Muscle layer of colon (tissue), 2 donors: ENCODE measurements around the gene ADAR.

Source experiments
- H3K27ac ChIP-seq: one replicate; pipeline ENCODE4 v1.7.0; 2013; ENCODE audit warnings: low read depth, mild to moderate bottlenecking, low read length, moderate library complexity
- H3K27me3 ChIP-seq, 2 donors: one replicate each; pipeline ENCODE4 v1.7.0; 2013; ENCODE audit warnings: low read length in 2 of 2, mild to moderate bottlenecking in 2 of 2; ENCODE audit not compliant: insufficient read depth in 2 of 2, control insufficient read depth in 1 of 2
- H3K36me3 ChIP-seq: one replicate; pipeline ENCODE4 v1.7.0; 2013; ENCODE audit warnings: mild to moderate bottlenecking, low read length; ENCODE audit not compliant: insufficient read depth
- H3K4me1 ChIP-seq: one replicate; pipeline ENCODE4 v1.7.0; 2013; ENCODE audit warnings: mild to moderate bottlenecking, low read length; ENCODE audit not compliant: insufficient read depth
- H3K4me3 ChIP-seq, 2 donors: one replicate each; pipeline ENCODE4 v1.7.0; 2013; ENCODE audit warnings: low read length in 2 of 2, low read depth in 1 of 2, mild to moderate bottlenecking in 1 of 2, moderate library complexity in 1 of 2
- H3K9ac ChIP-seq: one replicate; pipeline ENCODE4 v1.7.0; 2013; ENCODE audit warnings: low read length
- H3K9me3 ChIP-seq: one replicate; pipeline ENCODE4 v1.7.0; 2013; ENCODE audit warnings: mild to moderate bottlenecking, low read length
- donor health status: abdominal sarcoma.
- donor health status: Adenocarcinoma of cecum.

ADAR gene

DNA sequence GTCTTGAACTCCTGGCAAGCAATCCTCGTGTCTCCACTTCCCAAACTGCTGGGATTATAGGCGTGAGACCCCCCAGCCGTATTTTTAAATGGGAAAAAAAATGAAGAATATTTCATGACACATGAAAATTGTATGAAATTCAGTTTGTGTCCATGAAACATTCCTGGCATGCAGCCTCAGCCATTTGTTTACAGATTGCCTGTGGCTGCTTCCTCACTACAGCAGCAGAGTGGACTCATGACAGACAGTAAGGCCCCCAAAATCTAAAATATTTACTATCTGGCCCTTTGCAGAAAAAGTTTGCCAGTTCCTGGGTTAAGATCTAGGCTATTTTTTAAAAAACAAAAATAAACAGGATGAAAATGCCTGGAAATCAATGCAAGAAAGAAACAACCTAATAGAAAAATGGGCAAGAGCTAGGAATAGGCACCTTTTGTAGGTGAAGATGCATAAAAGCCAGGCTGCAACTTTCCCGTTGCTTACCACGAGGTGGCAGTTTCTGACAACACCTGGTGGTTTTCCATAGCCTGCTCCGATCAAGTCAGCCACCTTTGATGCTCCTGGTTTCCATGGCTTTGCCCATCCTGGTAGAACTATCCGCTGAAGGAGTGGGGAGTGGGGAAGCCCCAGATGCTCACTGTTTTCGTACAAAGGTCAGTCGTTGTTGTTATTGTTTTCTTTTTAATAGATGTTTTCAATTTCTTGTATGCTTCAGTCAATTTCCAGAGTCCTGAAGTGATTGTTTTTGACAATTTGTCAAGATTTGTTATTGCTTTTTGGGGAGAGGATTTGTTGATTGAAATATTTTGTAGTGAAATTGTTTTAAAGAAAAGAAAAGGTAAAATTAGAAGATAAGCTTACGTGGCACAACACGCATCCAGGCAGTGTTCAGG, 73.8 kb downstream of the ADAR start:
- Histone ChIP-seq H3K36me3 (no peaks in the 10 kb centered on the region), H3K9me3 (no peaks in the 10 kb centered on the region), H3K9ac (no peak overlapping the region), H3K4me3 (no peak overlapping the region), H3K4me1 (no peaks in the 10 kb centered on the region), H3K27ac (no peak overlapping the region), H3K27me3 (no peaks in the 10 kb centered on the region)
